Posterior cingulate gyrus (tissue), 11 donors: ENCODE measurements around the gene ZNF783.
A peak's percentile ranks its signal among the peaks of the same experiment; 100 is the strongest.
"Not testable (repeated sequence)": the region's sequence is repeated elsewhere in the genome, so short reads cannot be mapped to it uniquely, and the experiment has no call there.

Experiments used
- DNase-seq, 10 donors: peaks; one replicate each; pipeline versions ENCODE4 v3.0.0 to v3.0.0-alpha.2; 2020 to 2021; ENCODE audit warnings: mixed read lengths in 3 of 10
- intact Hi-C: fragments of 100-400 bp; cut with DNase I; formaldehyde crosslinking; loops from one replicate; pipeline ENCODE4 v1.15.1; 2023

Gene ZNF783

DNA sequence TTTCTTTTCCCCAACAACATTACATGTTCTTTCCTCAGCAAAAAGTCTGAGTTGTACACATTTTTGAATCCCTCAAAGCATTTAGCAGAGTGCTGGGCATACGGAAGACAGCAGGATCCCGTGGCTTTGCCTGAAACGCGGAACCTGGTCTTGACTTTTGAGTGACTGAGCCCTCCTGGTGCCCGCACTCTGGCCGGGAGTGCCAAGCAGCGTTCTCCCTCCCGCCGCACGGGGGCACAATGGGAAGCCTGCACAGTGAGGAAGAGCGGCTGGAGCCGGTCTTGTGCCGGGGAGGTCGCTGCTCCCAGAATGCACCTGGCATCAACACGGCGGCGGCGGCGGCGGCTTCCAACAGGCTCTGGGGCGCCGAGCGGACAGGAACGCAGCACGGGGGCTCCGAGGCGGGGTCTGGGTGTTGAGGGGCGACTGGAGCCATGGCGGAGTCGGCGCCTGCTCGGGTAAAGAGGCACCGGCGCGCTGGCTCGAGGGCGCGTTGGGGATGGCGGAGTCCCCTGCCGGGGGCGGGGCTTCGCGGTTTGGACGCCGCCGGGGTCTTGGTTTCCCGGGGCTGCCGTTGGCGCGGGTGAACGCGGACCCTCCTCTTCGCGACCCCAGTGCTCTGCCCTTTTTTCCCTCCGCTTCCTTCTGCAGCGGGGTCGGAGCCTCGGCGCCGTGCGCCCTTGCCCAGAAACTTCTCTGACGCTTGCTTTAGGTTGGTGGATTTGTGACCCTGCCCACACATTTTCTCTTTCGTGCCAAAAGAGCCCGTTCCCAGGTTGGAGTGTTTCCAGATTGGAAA, 22.5 kb upstream of the ZNF783 start, which contains the start of gene ZNF212:
ZNF212 (plus strand) TSS at position 307 of the 799 bp plus-strand sequence; CDS start at position 435, 128 bp downstream.
- intact Hi-C loops, result loop anchor here (1.0 to 5.0 kb wide), 3 partner anchors 23 to 92 kb away; partner anchors contain the start of genes ZNF282, ZNF398 and ZNF783
- peak; percentile 82 to 98 (median 92) for DNase-seq

DNA sequence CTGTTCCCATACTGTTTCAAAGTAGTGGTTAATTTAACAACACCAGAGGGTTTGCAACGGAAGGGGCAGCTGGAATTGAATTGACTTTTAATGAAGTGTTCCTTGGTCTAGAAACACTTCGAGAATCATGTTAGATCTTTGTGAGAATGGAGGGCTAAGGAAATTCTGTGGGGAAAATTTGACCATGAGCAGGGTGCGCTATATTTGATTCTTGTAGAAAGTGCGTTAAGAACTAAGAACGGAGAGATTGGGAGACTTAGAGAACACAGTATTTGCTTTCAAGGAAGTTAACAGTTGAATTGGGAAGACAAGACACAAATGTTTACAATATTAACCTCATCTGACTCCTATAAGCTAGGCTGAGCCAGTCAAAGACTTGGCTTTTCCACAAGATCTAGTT, 21.4 kb upstream of the ZNF783 start:
- no peak for DNase-seq
- intact Hi-C loops, result loop anchor here (1.0 kb wide), 1 partner anchor 45 kb away; the partner anchor contains the start of gene ZNF282

DNA sequence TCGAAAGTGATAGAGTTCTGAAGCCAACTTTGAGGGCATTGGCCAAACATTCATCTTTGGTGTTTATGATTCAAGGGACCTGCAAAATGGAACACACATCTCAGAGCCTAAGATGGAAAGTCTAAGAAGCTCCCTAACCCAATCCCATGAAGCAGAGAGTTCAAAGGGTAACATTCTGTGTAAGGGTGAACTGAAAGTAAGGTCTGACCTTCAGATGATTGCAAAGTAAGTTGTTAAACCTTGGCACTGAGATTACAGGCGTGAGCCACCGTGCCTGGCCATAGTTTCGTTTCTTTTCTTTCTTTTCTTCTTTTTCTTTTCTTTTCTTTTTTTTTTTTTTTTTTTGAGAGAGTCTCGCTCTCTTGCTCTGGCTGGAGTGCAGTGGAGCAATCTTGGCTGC, 20.3 kb upstream of the ZNF783 start:
- intact Hi-C loops, result no loop called here
- DNase-seq, result no peak

DNA sequence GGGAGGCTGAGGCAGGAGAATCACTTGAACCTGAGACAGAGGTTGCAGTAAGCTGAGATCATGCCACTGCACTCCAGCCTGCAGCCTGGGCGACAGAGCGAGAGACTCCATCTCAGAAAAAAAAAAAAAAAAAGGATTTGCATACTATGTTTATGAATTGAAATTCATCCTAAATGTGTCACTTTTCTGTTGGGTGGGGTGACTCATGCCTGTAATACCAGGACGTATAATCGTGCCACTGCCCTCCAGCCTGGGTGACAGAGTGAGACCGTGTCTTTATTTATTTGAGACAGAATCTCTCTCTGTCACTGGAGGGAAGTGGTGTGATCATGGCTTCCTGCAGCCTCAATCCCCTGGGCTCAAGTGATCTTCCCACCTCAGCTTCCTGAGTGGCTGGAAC, 16.8 kb upstream of the ZNF783 start:
- intact Hi-C loops, result no loop called here
- no peak for DNase-seq

DNA sequence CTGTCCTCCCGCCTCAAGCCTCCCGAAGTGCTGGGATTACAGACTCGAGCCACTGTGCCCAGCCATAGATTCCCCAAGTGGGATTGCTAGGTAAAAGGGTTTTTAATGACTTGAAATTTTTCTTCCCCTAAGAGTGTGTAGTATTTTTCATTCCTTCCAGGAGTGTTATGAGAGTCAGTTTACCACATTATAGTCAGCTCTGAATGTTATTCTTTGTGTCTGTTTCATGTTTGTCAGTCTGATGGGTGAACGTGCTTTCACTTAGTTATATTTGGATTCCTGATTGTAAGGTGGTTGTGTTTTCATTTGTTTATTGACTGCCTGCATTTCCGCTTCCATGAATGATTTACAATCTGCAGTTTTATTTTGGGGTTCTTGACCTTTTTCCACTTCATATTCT, 16.3 kb upstream of the ZNF783 start:
- DNase-seq, result no peak
- intact Hi-C loops, result no loop called here

DNA sequence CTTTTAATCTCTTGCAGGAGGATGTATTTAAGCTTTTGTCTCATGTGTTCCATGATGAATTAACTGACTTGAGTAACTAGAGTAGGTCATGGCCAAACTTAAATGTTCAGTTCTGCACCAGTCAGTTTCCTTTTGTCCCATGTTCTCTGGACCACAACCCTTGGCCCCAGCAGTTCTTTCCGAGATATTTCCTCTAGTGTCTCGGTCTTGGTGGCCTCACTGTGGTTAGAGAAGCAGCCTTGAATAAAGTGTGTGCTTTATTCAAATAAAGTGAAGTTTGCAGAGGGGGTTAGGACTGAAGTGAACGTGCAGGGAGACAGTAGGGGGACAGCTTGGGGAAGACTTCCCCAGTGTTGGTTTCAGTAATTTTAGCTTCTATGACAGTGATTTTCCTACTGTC, 13.2 kb upstream of the ZNF783 start:
- no peak for DNase-seq
- intact Hi-C loops, result no loop called here

GRCh38 chr7:149250151-149250550, 11.8 kb upstream of the ZNF783 start:
- peak in 1 of 10 donors; percentile 43 for DNase-seq
- intact Hi-C loops, result not testable (repeated sequence)

DNA sequence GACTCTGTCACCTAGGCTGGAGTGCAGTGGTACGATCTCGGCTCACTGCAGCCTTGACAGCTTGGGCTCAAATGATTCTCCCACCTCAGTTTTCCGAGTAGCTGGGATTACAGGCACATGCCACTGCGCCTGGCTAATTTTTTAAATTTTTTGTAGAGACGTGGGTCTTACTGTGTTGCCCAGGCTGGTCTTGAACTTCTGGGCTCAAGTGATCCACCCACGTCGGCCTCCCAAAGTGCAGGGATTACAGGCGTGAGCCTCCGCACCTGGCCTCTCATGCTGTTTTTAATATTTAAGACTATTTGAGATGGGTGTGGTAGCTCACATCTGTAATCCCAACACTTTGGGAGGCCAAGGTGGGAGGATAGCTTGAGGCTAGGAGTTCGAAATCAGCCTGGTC, 10.5 kb upstream of the ZNF783 start:
- DNase-seq, intact Hi-C loops: not testable (repeated sequence)

DNA sequence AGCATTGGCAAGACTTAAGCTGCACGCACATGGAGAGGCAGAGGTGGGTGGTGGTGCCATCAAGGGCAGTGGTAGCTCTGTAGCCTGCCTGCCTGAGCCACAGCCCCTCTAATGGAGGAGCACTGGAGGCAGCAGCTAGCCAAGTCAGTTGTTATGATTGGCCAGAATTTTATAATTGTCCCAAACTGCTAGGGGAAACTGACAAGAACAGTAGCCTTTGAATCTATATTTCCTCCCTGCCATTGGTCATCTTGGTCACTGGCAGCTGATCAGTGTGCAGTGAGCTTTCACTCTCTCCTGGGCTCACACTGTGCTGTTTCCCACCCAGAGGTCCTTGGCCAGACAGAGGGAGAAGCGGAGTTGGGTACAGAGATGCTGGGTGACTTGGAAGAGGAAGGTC, 9.6 kb upstream of the ZNF783 start:
- intact Hi-C loops, result no loop called here

GRCh38 chr7:149253665-149254064, 8.3 kb upstream of the ZNF783 start:
- DNase-seq, result no peak
- intact Hi-C loops, result no loop called here

More for the DNA sequence above, 9.6 kb upstream of the ZNF783 start:
- no peak for DNase-seq

DNA sequence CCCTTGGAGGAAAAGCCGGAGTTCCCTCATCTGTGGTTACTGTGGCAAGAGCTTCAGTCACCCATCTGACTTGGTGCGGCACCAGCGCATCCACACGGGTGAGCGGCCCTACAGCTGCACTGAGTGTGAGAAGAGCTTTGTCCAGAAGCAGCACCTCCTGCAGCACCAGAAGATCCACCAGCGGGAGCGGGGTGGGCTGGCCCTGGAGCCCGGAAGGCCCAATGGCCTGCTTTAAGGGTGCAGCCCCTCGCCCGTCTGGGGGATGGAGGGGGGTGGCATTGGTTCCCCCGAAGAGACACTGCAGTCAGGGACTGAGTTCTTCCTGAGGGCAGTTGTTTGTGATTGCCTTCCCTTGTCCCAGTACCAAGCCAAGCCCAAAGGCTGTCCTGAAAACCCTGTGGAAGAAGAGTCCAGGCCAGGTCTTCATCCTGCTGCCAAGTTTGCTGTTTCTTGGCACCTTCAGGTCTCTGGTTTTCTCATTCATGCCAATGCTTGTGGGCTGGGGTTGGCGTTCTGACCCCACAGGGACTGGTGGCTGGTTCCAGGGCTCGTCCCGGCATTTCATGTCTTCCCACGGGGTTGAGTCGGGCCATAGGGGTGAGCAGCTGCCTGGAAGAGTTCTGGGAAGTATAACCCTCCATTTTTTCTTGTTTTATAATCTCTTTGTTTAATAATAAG, 7.7 kb upstream of the ZNF783 start:
- DNase-seq, result no peak

DNA sequence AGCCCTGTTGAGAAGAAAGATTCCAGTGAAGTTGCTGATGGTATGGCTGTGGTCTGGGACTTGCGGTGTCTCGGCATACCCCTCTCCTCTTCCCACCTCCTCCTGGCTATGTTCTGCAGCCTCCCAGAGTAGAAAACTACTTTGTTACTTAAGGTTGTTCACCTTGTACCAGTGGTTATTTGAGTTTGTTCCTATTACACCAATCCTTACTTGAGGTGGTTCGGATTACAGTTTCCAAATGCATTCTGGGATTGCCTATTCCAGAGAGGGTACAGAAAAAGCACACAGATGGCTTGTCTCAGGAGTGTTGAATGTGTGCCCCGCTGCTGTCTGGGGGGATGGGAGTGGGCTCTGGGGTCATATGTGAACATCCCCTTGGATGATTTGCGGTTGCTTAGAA, 6.8 kb upstream of the ZNF783 start:
- intact Hi-C loops, result no loop called here
- no peak for DNase-seq

More for the DNA sequence above, 7.7 kb upstream of the ZNF783 start:
- intact Hi-C loops, result no loop called here

DNA sequence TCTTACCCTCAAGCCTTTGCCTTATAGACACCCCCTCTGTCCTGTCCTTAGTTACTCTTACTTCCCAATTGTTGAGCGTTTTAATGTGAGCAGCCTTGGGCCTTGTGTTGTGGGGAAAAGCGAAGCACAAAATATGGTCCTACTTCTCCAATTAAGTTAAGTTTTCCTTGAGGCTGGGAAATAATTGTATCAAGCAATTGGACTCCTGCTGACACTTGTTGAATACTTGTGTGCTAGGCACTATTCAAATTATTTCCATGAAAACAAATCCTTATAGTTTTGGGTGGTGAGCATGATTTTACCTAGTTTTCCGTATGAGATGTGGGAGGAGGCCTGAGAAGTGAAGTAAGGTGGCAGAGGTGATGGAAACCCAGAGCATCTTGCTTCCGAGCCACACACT, 5.4 kb upstream of the ZNF783 start:
- intact Hi-C loops, result no loop called here
- no peak for DNase-seq

GRCh38 chr7:149257146-149257545, 4.8 kb upstream of the ZNF783 start:
- intact Hi-C loops, result no loop called here

GRCh38 chr7:149261316-149261828, 624 bp upstream of the ZNF783 start:
- intact Hi-C loops, result loop anchor here (10.0 kb wide), 3 partner anchors 233 to 453 kb away; partner anchors contain the start of gene ZNF746
- no peak for DNase-seq

More at GRCh38 chr7:149257146-149257545, 4.8 kb upstream of the ZNF783 start:
- no peak for DNase-seq

- DNase-seq, result no peak
- intact Hi-C loops, result loop anchor here (10.0 kb wide), 3 partner anchors 228 to 448 kb away; partner anchors contain the start of gene ZNF746
Observed at GRCh38 chr7:149266451-149266850, 4.5 kb downstream of the ZNF783 start.

DNA sequence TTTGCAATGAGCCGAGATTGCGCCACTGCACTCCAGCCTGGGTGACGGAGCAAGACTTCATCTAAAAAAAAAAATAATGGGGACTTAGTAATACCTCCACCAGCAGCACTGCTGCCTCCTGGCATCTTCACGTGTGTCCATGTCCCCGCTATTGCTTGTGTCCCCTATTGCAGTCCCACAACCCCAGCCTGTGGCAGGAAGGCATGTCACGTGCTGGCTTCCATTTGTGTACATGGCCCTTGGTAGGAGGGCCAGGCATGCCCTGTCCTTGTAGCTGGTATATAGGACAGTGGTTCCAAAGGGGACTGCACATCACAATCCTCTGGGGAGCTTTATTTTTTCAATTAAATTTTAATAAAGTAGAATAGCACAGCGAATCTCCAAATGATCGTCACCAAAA, 5.7 kb downstream of the ZNF783 start:
- DNase-seq, result no peak
- intact Hi-C loops, result loop anchor here (10.0 kb wide), 3 partner anchors 227 to 447 kb away; partner anchors contain the start of gene ZNF746

- DNase-seq, result not testable (repeated sequence)
Observed at GRCh38 chr7:149274424-149274823, 12.4 kb downstream of the ZNF783 start.

GRCh38 chr7:149277871-149278270, 15.9 kb downstream of the ZNF783 start:
- no peak for DNase-seq
- intact Hi-C loops, result no loop called here

More at GRCh38 chr7:149274424-149274823, 12.4 kb downstream of the ZNF783 start:
- intact Hi-C loops, result not testable (repeated sequence)

GRCh38 chr7:149278396-149278795, 16.4 kb downstream of the ZNF783 start:
- peak in 1 of 10 donors; percentile 22 for DNase-seq
- intact Hi-C loops, result no loop called here
